CD4-positive, alpha-beta T cell treated with Interleukin-6 for 4 hours (primary cell): ENCODE results near the gene ENTPD2.

Experiments
- DNase-seq: peaks from one replicate; pipeline ENCODE4 v3.0.0-alpha.2; 2020; ENCODE audit warnings: mixed read lengths

Gene ENTPD2

GRCh38 chr9:137028263-137029057 lies 25.4 kb downstream of the ENTPD2 start:
- peak; percentile 81 for DNase-seq

GRCh38 chr9:137027369-137028262 lies 26.2 kb downstream of the ENTPD2 start, which contains the start of gene ABCA2:
TSS of gene ABCA2 (minus strand) at chr9:137028237. CDS start at chr9:137028140, 97 bp downstream.
- DNase-seq: no peak

DNA sequence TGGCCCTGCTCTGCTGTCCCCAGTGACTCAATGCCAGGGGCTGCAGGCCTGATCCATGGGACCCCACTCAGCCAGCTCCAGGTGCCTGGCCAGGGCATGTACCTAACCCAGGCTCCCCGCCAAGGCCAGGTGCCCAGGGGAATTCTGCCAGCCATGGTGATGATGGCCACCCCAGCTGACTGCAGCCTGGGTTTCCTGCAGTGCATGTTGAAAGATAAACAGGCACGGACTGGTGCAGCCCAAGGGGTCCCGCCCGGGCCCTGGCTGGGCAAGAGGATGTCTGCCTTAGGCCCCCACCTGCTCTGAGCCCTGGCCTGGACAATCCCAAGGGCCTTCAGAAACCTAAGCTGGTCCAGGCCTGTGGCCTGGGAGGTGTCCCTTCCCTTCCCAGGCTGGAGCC lies 27.0 kb downstream of the ENTPD2 start:
- DNase-seq: no peak

DNA sequence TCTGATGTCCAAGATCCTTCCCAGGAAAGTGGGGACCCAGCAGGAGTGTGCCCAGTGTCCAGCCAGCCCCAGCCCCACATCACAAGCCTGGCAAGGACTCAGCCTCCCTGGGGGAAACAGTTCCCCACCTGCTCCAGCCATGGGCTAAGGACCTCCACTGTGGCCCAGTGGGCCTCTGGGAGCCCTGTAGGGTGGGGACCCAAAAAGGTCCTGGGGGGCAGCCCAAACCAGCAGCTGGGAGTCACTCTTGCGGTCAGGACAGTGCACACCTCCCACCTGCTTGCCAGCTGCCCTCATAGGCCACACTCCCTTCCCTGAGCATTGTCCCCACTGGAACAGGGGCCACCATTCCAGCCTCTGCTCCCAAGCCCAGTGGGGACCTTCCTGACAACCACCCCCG lies 27.5 kb downstream of the ENTPD2 start:
- no peak for DNase-seq

DNA sequence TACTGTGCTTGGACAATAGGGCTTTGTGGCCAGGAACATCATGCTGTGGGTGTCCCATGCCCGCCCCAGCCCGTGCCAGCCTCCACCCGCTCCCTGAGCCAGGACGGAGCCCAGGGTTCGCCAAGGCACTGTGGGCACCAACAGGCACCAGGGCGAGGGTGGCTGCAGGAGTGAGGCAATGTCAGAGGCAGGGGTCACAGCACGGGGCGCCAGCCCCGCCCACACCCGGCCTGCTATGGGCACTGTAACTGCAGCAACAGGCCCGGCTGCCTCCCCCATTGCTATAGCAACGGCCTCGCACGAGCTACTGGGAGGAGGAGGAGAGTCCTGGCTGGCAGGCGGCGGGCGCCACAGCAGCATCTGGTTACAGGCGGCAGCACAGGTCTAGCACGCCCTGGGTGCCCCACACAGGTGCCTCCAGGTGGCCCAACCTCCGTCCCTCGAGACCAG lies 28.3 kb downstream of the ENTPD2 start:
- DNase-seq: no peak

GRCh38 chr9:137023583-137023991 lies 30.3 kb downstream of the ENTPD2 start:
- no peak for DNase-seq

- no peak for DNase-seq
Observed at GRCh38 chr9:137023157-137023556, 30.7 kb downstream of the ENTPD2 start.

DNA sequence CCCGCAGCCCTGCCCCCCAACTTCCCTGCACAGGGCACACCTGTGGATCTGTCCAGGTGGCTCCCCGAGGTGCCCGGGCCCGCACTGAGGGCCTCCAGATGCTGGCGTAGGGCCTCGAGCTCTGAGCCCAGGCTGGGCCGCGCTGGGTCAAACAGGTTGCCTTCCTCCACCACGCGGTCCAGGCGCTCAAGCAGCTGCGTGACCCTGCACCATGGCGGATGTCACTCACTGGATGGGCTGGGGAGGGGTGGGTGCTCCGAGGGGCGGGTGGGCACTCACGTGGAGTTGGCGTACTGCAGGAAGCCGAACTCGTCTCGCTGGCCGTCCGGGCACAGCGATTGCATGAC lies 31.2 kb downstream of the ENTPD2 start:
- DNase-seq: no peak

GRCh38 chr9:137021979-137022661 lies 31.7 kb downstream of the ENTPD2 start:
- DNase-seq: peak; percentile 72

DNA sequence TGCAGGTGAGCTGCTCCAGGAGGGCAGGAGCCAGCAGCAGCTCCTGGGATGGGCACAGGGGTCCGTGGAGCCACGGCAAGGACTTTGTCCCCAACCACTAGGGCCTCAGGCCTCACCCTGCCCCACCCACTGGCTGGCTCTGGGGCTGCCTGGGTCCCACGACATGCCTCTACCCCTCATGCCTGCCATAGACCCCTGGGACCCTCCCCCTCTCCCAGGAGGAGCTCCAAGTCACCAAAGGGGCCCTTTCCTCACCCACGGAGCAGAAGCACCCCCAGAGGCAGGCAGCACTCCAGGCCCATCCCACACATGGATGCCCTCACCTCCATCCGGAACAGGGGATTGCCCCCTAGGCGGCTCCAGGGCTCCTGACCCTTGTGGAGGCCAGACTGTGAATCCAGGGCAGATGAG lies 32.3 kb downstream of the ENTPD2 start:
- no peak for DNase-seq

DNA sequence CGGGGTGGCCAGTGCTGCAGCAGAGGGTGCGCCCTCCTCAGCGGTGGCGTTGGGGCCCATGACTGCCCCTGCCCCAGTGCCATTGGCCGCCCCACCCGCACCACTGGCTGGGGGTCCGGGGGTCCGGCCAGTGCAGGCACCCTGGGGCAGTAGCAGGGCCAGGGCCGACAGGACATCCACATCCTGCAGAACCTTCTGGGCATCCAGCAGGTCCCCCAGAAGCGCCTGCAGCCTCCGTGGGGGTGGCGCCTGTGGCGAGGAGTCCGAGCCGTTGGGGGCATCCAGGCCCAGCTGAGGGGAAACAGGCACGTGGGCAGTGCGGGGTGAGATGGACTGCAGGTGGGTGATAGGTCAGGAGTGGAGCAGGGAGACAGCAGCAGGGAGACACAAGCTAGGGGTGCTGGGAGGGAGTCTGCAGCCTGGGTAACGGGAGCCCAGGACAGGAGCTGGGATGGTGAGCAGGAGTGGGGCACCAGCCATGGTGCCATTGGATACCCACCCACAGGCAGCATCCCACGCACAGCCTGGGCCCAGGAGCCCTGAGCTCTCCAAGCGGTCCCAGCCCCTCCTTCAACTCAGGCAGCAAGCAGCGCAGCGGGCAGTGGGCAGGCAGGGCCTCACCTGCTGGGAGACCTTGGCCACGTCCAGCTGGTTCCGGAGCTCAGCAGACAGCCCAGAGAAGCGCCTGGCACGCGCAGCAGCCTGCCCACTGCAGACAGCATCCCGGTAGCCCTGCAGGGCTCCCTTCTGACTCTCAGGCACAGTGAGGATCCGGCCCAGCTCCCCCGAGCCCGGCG lies 32.9 kb downstream of the ENTPD2 start:
- no peak for DNase-seq

- DNase-seq: no peak
Observed at GRCh38 chr9:137019891-137020683, 33.8 kb downstream of the ENTPD2 start.

DNA sequence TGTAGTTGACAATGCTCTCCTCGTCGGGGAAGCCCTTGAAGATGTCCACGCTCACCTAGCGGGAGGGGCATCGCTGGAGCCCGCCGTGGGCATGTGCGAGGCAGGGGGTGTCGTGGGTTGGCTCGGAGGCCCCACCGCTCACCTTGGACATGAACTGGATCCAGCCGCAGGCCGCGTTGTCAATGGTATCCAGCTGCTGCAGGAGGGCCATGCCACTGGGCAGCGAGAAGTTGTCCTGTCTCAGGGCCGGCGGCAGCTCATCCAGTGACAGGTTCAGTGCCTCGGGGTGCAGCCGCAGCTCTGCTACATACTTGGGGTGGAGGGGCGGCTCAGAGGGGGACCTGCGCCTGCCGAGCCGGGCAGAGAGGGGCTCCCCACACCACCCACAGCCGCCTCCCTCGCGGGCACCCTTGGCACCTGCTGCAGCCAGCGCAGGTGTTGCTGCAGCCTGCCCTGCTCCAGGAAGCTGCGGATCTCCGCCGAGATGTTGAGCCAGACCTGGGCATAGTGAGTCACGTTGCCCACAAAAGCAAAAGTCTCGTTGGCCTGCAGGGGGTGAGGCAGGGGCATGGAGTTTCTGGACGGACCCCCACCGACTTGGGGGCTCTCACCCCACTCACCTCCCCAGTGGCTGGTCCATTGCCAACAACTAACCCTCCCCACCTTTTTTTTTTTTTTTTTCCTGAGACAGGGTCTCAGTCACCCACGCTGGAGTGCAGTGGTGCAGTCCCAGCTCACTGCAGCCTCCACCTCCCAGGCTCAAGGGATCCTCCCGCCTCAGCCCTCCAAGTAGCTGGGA lies 34.9 kb downstream of the ENTPD2 start:
- DNase-seq: no peak

- no peak for DNase-seq
Observed at GRCh38 chr9:137017791-137018497, 35.9 kb downstream of the ENTPD2 start.

- DNase-seq: no peak
Observed at GRCh38 chr9:137017071-137017470, 36.8 kb downstream of the ENTPD2 start.

DNA sequence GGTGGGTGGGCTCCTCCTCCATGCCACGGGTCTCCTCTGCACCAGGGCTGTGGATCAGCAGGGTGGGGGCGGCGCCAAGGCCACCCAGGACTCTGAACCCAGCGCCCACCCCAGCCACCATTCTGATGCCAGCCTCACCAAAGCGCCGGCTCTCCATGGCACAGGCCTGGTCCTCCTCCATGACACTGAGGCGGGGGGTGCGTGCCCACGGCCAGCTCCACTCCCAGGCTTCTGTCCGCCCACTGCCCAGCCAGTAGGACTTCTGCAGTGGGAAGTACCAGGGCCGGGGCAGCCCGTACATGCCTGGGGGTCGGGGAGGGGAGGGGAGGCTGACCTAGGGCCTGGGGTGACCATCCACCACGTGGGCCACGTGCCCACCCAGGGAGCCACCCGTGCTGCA lies 37.4 kb downstream of the ENTPD2 start:
- no peak for DNase-seq

GRCh38 chr9:137015976-137016375 lies 37.9 kb downstream of the ENTPD2 start:
- no peak for DNase-seq

GRCh38 chr9:137015540-137015930 lies 38.3 kb downstream of the ENTPD2 start:
- no peak for DNase-seq

DNA sequence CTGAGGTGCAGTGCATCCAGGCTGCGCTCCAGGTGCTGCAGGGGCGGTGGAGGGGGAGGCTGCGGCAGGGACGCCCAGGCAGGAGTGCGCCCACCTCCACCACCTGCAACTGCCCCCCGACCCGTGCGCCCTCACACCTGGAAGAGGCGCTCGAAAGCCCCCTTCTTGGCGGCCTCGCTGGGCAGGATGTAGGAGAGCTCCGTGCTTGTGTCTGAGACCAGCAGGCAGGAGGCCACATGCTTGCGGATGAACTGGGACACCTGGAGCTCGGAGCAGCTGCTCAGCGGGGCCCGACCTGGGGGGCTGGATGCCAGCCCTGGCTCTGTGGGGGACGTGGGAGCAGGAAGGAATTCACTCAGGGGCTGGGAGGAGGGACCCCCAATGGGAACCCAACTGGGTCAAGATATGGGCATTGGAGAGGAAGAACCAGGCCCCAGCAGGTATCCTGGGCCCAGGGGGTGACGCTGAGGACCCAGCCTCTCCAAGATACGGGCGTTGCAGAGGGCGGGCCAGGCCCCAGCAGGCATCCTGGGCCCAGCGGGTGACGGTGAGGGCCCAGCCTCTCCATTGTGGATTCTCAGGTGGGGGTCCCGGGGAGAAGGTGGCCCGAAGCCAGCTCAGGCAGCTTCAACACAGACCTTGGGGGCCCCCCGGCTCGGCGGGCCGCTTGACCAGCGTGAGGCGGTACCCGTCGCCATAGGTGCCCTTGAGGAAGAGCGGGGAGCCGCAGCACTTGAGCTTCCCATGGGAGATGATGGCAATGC lies 38.9 kb downstream of the ENTPD2 start:
- DNase-seq: no peak
